HepG2 (cell line): Measurements from ENCODE around the gene ZNF174. TPM values are rescaled to one million over a fixed set of nuclear protein-coding genes. Genes with fewer than 3 reads are reported as not detected.
A peak's percentile ranks its signal among the peaks of the same experiment; 100 is the strongest.

Source experiments
- ATAC-seq: fragments of 200-7000 bp; cut with Tn5 transposase; 3 replicates; pipeline ENCODE4 v1.9.1; 2020; ENCODE audit warnings: mild to moderate bottlenecking, moderate library complexity
- BruUV-seq: library from RNA; stranded (reverse); fragments of 400-500 nt; replicated peaks from 2 replicates; lab custom pipeline; 2021; lab: Mats Ljungman, UMichigan
- CTCF ChIA-PET: fragments of 300-600 bp; formaldehyde crosslinking; extraction: SDS; loops from one replicate; lab custom pipeline; 2021; ENCODE audit warnings: low total read pairs, inconsistent platforms, low intra/inter-chr PET ratio; lab: Yijun Ruan, JAX
- POLR2A ChIA-PET: fragments of 350-600 bp; sonication (Branson Sonifier 250); formaldehyde crosslinking; loops from one replicate; lab custom pipeline; 2020; ENCODE audit warnings: antibody characterized with exemption, inconsistent platforms; lab: Yijun Ruan, JAX
- DNase-seq: peaks from one replicate; pipeline ENCODE4 v3.0.0-alpha.2; 2015; ENCODE audit warnings: low spot score
- FAIRE-seq: peaks from 3 replicates; lab custom pipeline; 2011; peaks lifted over from hg19 to GRCh38; lab: Jason Lieb, UNC
- H2AFZ ChIP-seq: one replicate; pipeline ENCODE4 v1.6.1; 2011; ENCODE audit warnings: low read length, inconsistent platforms
- H3K27ac ChIP-seq: fragments of 300-600 bp; 3 replicates; pipeline ENCODE4 v1.8.0; 2011; ENCODE audit warnings: mixed run types, mild to moderate bottlenecking, mixed read lengths, low read length, inconsistent platforms; ENCODE audit not compliant: insufficient read depth; ENCODE audit errors: extremely low read length
- H3K27me3 ChIP-seq, 2 experiments: fragments of 200-600 bp in 1 of 2; 2 replicates in 1 of 2; 3 replicates in 1 of 2; pipeline versions ENCODE4 v1.6.0 to v1.8.0; 2011; ENCODE audit warnings: low read length in 2 of 2, mild to moderate bottlenecking in 2 of 2, moderate library complexity in 2 of 2, inconsistent platforms in 1 of 2; ENCODE audit not compliant: insufficient read depth in 2 of 2, control insufficient read depth in 1 of 2
- H3K36me3 ChIP-seq, 2 experiments: fragments of 200-600 bp in 1 of 2; replicated peaks in 1 of 2; 2 replicates in 1 of 2; 3 replicates in 1 of 2; pipeline versions ENCODE4 v1.5.1 to v1.8.0; 2011; ENCODE audit warnings: low read length in 2 of 2, inconsistent platforms in 1 of 2; ENCODE audit not compliant: insufficient read depth in 2 of 2, control insufficient read depth in 1 of 2
- H3K4me1 ChIP-seq: 2 replicates; pipeline ENCODE4 v1.5.1; 2012; ENCODE audit warnings: low read length, inconsistent platforms; ENCODE audit not compliant: insufficient read depth
- H3K4me2 ChIP-seq: 2 replicates; pipeline ENCODE4 v1.6.0; 2011; ENCODE audit warnings: low read depth, low read length, inconsistent platforms
- H3K4me3 ChIP-seq, 3 experiments: fragments of 200-600 bp in 1 of 3; sonication (generic), shearing (Covaris generic) in 1 of 3; replicated peaks in 1 of 3; 2 replicates each; pipeline ENCODE4 v1.5.1; 2011 to 2016; ENCODE audit warnings: low read length in 3 of 3, inconsistent platforms in 2 of 3, low read depth in 2 of 3, mild to moderate bottlenecking in 2 of 3, control low read depth in 1 of 3, mixed read lengths in 1 of 3; ENCODE audit not compliant: insufficient read depth in 1 of 3
- H3K79me2 ChIP-seq: one replicate; pipeline ENCODE4 v1.6.1; 2011; ENCODE audit warnings: low read length, inconsistent platforms; ENCODE audit not compliant: insufficient read depth
- H3K9ac ChIP-seq: 2 replicates; pipeline ENCODE4 v1.6.0; 2011; ENCODE audit warnings: mild to moderate bottlenecking, low read depth, low read length, inconsistent platforms; ENCODE audit not compliant: insufficient read depth
- H3K9me3 ChIP-seq: 2 replicates; pipeline ENCODE4 v1.5.1; 2012; ENCODE audit warnings: mild to moderate bottlenecking, low read length
- H4K20me1 ChIP-seq: 2 replicates; pipeline ENCODE4 v1.6.0; 2011; ENCODE audit warnings: inconsistent platforms, mild to moderate bottlenecking, low read length, moderate library complexity; ENCODE audit not compliant: insufficient read depth
- CEBPB ChIP-seq: IDR thresholded peaks from 2 replicates; pipeline ENCODE4 v1.6.1; 2011; ENCODE audit warnings: low read depth, low read length, improper control_type of control experiment, borderline replicate concordance
- DMAP1 ChIP-seq: IDR thresholded peaks from 2 replicates; pipeline ENCODE4 v1.6.1; 2016
- DNMT3B ChIP-seq: conservative IDR thresholded peaks from 2 replicates; pipeline ENCODE4 v1.6.1; 2016; ENCODE audit warnings: missing biosample characterization, control low read depth
- FOXM1 ChIP-seq: sonication (generic); formaldehyde crosslinking; IDR thresholded peaks from 2 replicates; pipeline ENCODE4 v1.5.0; 2020; ENCODE audit warnings: missing genetic modification reagents
- HNRNPK ChIP-seq: fragments of 200-400 bp; formaldehyde crosslinking; IDR thresholded peaks from 2 replicates; pipeline ENCODE4 v1.6.1; 2018; ENCODE audit warnings: low read length, low read depth, moderate library complexity, mild to moderate bottlenecking; ENCODE audit not compliant: poor library complexity, severe bottlenecking
- MYNN ChIP-seq: sonication (generic); formaldehyde crosslinking; IDR thresholded peaks from 2 replicates; pipeline ENCODE4 v1.4.0; 2020; ENCODE audit warnings: mild to moderate bottlenecking, low read depth, missing genetic modification reagents
- SOX13 ChIP-seq, 3 experiments: fragments of 450-650 bp in 1 of 3; sonication (generic) in 1 of 3; formaldehyde crosslinking in 1 of 3; IDR thresholded peaks in 2 of 3; conservative IDR thresholded peaks in 1 of 3; 2 replicates each; pipeline versions ENCODE4 v1.5.0 to v1.6.1; 2016 to 2020; ENCODE audit warnings: antibody characterized with exemption in 1 of 3, mild to moderate bottlenecking in 1 of 3, missing compliant biosample characterization in 1 of 3, missing genetic modification reagents in 1 of 3, moderate library complexity in 1 of 3
- SOX5 ChIP-seq: IDR thresholded peaks from 2 replicates; pipeline ENCODE4 v1.6.1; 2016; ENCODE audit warnings: borderline replicate concordance
- TEAD3 ChIP-seq: optimal IDR thresholded peaks from 2 replicates; pipeline ENCODE3; 2016; ENCODE audit warnings: borderline replicate concordance
- WGBS: methylation state at CpG from one replicate; pipeline ENCODE4 v1.1.6; 2017; ENCODE audit warnings: low lambda C conversion rate; 5-methylcytosine and 5-hydroxymethylcytosine counted together
- in situ Hi-C: cut with HindIII; loops from 2 replicates; pipeline ENCODE4 v1.10.0; 2017; ENCODE audit warnings: low pct_unique_long_range_greater_than_20kb; ENCODE audit not compliant: extremely low pct_ligation_motif_present
- intact Hi-C: fragments of 100-400 bp; cut with micrococcal nuclease; formaldehyde crosslinking; loops from one replicate; pipeline ENCODE4 v1.10.0; 2022; ENCODE audit not compliant: unreplicated experiment
- polyA plus RNA-seq, 8 experiments: library from polyadenylated mRNA; depleted of rRNA in 3 of 8; stranded (reverse) in 7 of 8; unstranded in 1 of 8; fragments of >200 nt; fragmentation: Illumina TruSeq in 4 of 8; extraction: Trizol in 4 of 8; gene quantifications; 2 replicates each; pipeline versions ENCODE4 v1.2.1 to v1.2.3, GENCODE V29; 2011 to 2016; ENCODE audit warnings: low read depth in 4 of 8, missing spikeins in 1 of 8, mixed read lengths in 1 of 8; ENCODE audit not compliant: insufficient read depth in 1 of 8
- total RNA-seq, 5 experiments: library from RNA; depleted of rRNA; stranded (reverse); fragments of >200 nt; fragmentation: Illumina TruSeq; extraction: Trizol; gene quantifications; 2 replicates each; pipeline ENCODE4 v1.2.3, GENCODE V29; 2016; ENCODE audit warnings: low read depth in 1 of 5
- TF ChIP-seq, protein P1 (sequence below): sonication (generic); formaldehyde crosslinking; IDR thresholded peaks from 2 replicates; pipeline ENCODE4 v1.4.0; 2020; ENCODE audit warnings: missing genetic modification reagents, borderline replicate concordance
- TF ChIP-seq, protein P2 (sequence below): sonication (generic); formaldehyde crosslinking; IDR thresholded peaks from 2 replicates; pipeline ENCODE4 v1.4.0; 2020; ENCODE audit warnings: mild to moderate bottlenecking, missing genetic modification reagents
- TF ChIP-seq, protein P3 (sequence below): sonication (generic); formaldehyde crosslinking; IDR thresholded peaks from 2 replicates; pipeline ENCODE4 v1.4.0; 2020; ENCODE audit warnings: missing genetic modification reagents

Gene ZNF174
- total and polyA plus RNA-seq, 2 of the 13 experiments (the other 11 are each of a cell fraction or from before 2014, with no cell fraction given) = 8.3 to 10.6 TPM

DNA sequence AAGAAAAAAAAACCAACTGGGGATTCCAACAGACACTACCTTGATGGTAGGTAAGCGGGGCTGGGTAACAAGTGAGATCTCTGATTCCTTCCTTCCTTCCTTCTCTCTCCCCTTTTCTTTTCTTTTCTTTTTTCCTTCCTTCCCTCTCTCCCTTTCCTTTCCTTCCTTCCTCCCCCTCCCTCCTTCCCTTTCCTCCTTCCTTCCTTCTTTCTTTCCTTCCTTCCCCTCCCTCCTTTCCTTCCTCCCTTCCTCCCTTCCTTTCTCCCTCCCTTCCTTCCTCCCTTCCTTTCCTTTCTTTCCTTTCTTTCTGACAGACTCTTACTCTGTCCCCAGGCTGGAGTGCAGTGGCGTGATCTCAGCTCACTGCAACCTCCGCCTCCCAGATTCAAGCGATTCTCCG is 25.3 kb upstream of the ZNF174 start:
- no peak overlapping the region for H3K9ac ChIP-seq
- peaks cover 10% of the 10 kb centered on the region; the same call in 1 of the 2 replicates for H3K4me1 ChIP-seq
- H3K36me3 ChIP-seq = no peaks in the 10 kb centered on the region
- CTCF ChIA-PET = no interaction called here
- H3K4me2 ChIP-seq = no peak overlapping the region
- in situ Hi-C loops (no loop called here), intact Hi-C loops (no loop called here)
- POLR2A ChIA-PET = interaction anchor here (1.7 kb wide), 1 partner anchor 11 kb away, joined by 6 read pairs; no protein-coding TSS in a partner anchor
- no peak for TF ChIP-seq SOX5
- TF ChIP-seq HNRNPK = peak; percentile 71
- TF ChIP-seq, protein P1, sequence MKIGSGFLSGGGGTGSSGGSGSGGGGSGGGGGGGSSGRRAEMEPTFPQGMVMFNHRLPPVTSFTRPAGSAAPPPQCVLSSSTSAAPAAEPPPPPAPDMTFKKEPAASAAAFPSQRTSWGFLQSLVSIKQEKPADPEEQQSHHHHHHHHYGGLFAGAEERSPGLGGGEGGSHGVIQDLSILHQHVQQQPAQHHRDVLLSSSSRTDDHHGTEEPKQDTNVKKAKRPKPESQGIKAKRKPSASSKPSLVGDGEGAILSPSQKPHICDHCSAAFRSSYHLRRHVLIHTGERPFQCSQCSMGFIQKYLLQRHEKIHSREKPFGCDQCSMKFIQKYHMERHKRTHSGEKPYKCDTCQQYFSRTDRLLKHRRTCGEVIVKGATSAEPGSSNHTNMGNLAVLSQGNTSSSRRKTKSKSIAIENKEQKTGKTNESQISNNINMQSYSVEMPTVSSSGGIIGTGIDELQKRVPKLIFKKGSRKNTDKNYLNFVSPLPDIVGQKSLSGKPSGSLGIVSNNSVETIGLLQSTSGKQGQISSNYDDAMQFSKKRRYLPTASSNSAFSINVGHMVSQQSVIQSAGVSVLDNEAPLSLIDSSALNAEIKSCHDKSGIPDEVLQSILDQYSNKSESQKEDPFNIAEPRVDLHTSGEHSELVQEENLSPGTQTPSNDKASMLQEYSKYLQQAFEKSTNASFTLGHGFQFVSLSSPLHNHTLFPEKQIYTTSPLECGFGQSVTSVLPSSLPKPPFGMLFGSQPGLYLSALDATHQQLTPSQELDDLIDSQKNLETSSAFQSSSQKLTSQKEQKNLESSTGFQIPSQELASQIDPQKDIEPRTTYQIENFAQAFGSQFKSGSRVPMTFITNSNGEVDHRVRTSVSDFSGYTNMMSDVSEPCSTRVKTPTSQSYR (CRISPR knock-in tag) = no peak
- no peaks in the 10 kb centered on the region for H3K9me3 ChIP-seq
- no peak overlapping the region for H3K4me3 ChIP-seq
- H3K27me3 ChIP-seq = no peaks in the 10 kb centered on the region
- DNase-seq = no peak
- 93% methylated on average over 5 of the region's 5 CpGs for WGBS
- H4K20me1 ChIP-seq = no peaks in the 10 kb centered on the region; the same call in 1 of the 2 replicates
- no peak overlapping the region for H2AFZ ChIP-seq
- no peak overlapping the region for H3K27ac ChIP-seq
- BruUV-seq = no TSS peak
- ATAC-seq = no peak
- no peaks in the 10 kb centered on the region for H3K79me2 ChIP-seq
- FAIRE-seq = no peak

DNA sequence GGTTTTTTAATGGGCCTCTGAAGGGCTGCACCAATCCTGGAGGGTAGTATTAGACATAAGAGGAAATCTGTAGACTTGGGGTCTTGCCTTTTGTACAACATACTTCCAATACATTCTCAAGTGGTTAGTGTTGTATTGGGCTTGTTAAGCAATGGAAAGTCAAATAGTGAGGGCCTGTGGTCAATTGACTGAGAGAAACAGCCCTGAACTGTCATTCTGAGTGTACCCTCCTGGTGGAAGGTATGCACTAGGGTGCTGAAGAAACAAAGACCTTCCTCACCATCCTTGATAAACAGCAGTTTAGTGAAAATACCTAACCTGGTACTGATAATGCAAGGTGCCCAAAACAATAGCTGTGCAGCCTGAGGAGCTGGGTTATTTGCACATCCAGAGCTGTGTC is 23.1 kb upstream of the ZNF174 start:
- POLR2A ChIA-PET = interaction anchor here (0.8 kb wide), 1 partner anchor 13 kb away, joined by 4 read pairs; no protein-coding TSS in a partner anchor
- in situ Hi-C loops = no loop called here
- TF ChIP-seq FOXM1 (CRISPR knock-in tag) = no peak
- TF ChIP-seq, protein P2, sequence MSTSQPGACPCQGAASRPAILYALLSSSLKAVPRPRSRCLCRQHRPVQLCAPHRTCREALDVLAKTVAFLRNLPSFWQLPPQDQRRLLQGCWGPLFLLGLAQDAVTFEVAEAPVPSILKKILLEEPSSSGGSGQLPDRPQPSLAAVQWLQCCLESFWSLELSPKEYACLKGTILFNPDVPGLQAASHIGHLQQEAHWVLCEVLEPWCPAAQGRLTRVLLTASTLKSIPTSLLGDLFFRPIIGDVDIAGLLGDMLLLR = no peak
- TF ChIP-seq SOX13 (IDR thresholded peaks at IDR 0.05) = no peak
- no peak for TF ChIP-seq SOX13 (CRISPR knock-in tag; conservative IDR thresholded peaks at IDR 0.05 in 1 of 2, IDR thresholded peaks at IDR 0.05 in 1 of 2)
- TF ChIP-seq DMAP1 = no peak
- TF ChIP-seq, protein P3, sequence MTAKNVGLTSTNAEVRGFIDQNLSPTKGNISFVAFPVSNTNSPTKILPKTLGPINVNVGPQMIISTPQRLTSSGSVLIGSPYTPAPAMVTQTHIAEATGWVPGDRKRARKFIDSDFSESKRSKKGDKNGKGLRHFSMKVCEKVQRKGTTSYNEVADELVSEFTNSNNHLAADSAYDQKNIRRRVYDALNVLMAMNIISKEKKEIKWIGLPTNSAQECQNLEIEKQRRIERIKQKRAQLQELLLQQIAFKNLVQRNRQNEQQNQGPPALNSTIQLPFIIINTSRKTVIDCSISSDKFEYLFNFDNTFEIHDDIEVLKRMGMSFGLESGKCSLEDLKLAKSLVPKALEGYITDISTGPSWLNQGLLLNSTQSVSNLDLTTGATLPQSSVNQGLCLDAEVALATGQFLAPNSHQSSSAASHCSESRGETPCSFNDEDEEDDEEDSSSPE (CRISPR knock-in tag) = no peak
- peak; percentile 99 for TF ChIP-seq TEAD3 (CRISPR knock-in tag)
- TF ChIP-seq MYNN = no peak
- no peak for TF ChIP-seq DNMT3B (CRISPR knock-in tag)
- peak; percentile 60; the same call in 1 of the 2 replicates for TF ChIP-seq CEBPB

More for the DNA sequence above, 23.1 kb upstream of the ZNF174 start:
- no peak overlapping the region for H3K9ac ChIP-seq
- H3K79me2 ChIP-seq = peaks cover 3% of the 10 kb centered on the region
- ATAC-seq (peak; percentile 88), DNase-seq (peak; percentile 72), FAIRE-seq (peak; percentile 26)
- no peak overlapping the region for H2AFZ ChIP-seq
- H3K4me3 ChIP-seq = no peak overlapping the region
- no TSS peak for BruUV-seq
- H3K4me2 ChIP-seq = no peak overlapping the region
- H3K27me3 ChIP-seq = no peaks in the 10 kb centered on the region
- H3K4me1 ChIP-seq = peaks cover 10% of the 10 kb centered on the region; the same call in 1 of the 2 replicates
- H4K20me1 ChIP-seq = no peaks in the 10 kb centered on the region; the same call in 1 of the 2 replicates
- no peaks in the 10 kb centered on the region for H3K9me3 ChIP-seq
- CTCF ChIA-PET = no interaction called here
- intact Hi-C loops = no loop called here
- no peak overlapping the region for H3K27ac ChIP-seq
- peaks cover 0 to 6% of the 10 kb centered on the region in 2 experiments; a peak in 1 of 5 replicates for H3K36me3 ChIP-seq
